BLaER1 (cell line): ENCODE data around the gene XPO4.

ENCODE experiments used
- H3K27ac ChIP-seq: shearing (Covaris generic); formaldehyde crosslinking; 2 replicates; pipeline ENCODE4 v1.8.1; 2022
- H3K27me3 ChIP-seq: shearing (Covaris generic); formaldehyde crosslinking; 2 replicates; pipeline ENCODE4 v1.8.1; 2022
- H3K36me3 ChIP-seq: shearing (Covaris generic); formaldehyde crosslinking; 2 replicates; pipeline ENCODE4 v1.8.1; 2022
- H3K4me1 ChIP-seq: shearing (Covaris generic); formaldehyde crosslinking; 2 replicates; pipeline ENCODE4 v1.8.1; 2022
- H3K4me2 ChIP-seq: shearing (Covaris generic); formaldehyde crosslinking; 2 replicates; pipeline ENCODE4 v1.8.1; 2022
- H3K4me3 ChIP-seq: shearing (Covaris generic); formaldehyde crosslinking; 2 replicates; pipeline ENCODE4 v1.8.1; 2022
- H3K9ac ChIP-seq: shearing (Covaris generic); formaldehyde crosslinking; 2 replicates; pipeline ENCODE4 v1.8.1; 2022
- H3K9me3 ChIP-seq: shearing (Covaris generic); formaldehyde crosslinking; 2 replicates; pipeline ENCODE4 v1.8.1; 2022
- H4K20me1 ChIP-seq: shearing (Covaris generic); formaldehyde crosslinking; 2 replicates; pipeline ENCODE4 v1.8.1; 2022
- Cebpa-rat ChIP-seq: shearing (Covaris generic); IDR thresholded peaks from 2 replicates; pipeline ENCODE4 v1.8.1; 2022

Gene XPO4

GRCh38 chr13:20796791-20797508 is 105.6 kb downstream of the XPO4 start:
- H3K27me3 ChIP-seq: no peaks in the 10 kb centered on the region
- no peak overlapping the region for H3K27ac ChIP-seq
- peaks cover 86% of the 10 kb centered on the region for H3K36me3 ChIP-seq
- peak overlapping the region; percentile 56 for H3K4me2 ChIP-seq
- peaks cover 23% of the 10 kb centered on the region for H3K4me1 ChIP-seq
- no peaks in the 10 kb centered on the region for H3K9me3 ChIP-seq
- no peaks in the 10 kb centered on the region; the same call in 1 of the 2 replicates for H4K20me1 ChIP-seq
- TF ChIP-seq Cebpa-rat: no peak
- no peak overlapping the region for H3K4me3 ChIP-seq
- no peak overlapping the region for H3K9ac ChIP-seq

GRCh38 chr13:20789665-20790064 is 112.9 kb downstream of the XPO4 start:
- H3K27ac ChIP-seq: no peak overlapping the region
- no peak for TF ChIP-seq Cebpa-rat
- peaks cover 79% of the 10 kb centered on the region for H3K36me3 ChIP-seq

DNA sequence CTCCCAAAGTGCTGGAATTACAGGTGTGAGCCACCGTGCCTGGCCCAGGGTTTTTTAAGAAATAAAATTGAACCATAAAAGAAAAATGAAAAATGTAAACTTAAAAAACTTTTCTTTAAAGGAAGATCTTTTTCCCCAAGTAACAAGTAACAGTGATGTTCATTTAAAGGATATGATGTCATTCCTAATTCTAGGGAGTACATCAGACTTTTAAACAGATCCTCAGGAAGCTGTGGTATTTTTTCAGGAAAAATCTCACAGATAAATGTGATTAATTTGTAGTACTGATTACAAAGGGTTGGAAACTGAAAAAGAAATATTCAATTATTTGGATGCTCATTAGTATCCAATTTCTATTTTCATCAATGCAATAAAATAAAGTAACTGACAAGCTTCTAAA is 114.2 kb downstream of the XPO4 start:
- H3K4me1 ChIP-seq: peaks cover 6% of the 10 kb centered on the region
- H3K27ac ChIP-seq: no peak overlapping the region
- TF ChIP-seq Cebpa-rat: no peak
- H3K36me3 ChIP-seq: peaks cover 79% of the 10 kb centered on the region
- no peaks in the 10 kb centered on the region for H3K9me3 ChIP-seq
- no peak overlapping the region for H3K4me3 ChIP-seq
- no peak overlapping the region for H3K4me2 ChIP-seq
- H3K27me3 ChIP-seq: no peaks in the 10 kb centered on the region
- H4K20me1 ChIP-seq: no peaks in the 10 kb centered on the region
- H3K9ac ChIP-seq: no peak overlapping the region

More at GRCh38 chr13:20789665-20790064, 112.9 kb downstream of the XPO4 start:
- no peak overlapping the region for H3K4me3 ChIP-seq
- no peak overlapping the region for H3K4me2 ChIP-seq
- H3K4me1 ChIP-seq: peaks cover 6% of the 10 kb centered on the region
- H4K20me1 ChIP-seq: no peaks in the 10 kb centered on the region
- H3K27me3 ChIP-seq: no peaks in the 10 kb centered on the region
- H3K9ac ChIP-seq: no peak overlapping the region
- no peaks in the 10 kb centered on the region for H3K9me3 ChIP-seq

- no peak overlapping the region for H3K9ac ChIP-seq
- no peak for TF ChIP-seq Cebpa-rat
- H3K4me1 ChIP-seq: peaks cover 6% of the 10 kb centered on the region
- no peak overlapping the region for H3K27ac ChIP-seq
- H3K27me3 ChIP-seq: no peaks in the 10 kb centered on the region
- H3K4me3 ChIP-seq: no peak overlapping the region
- peaks cover 79% of the 10 kb centered on the region for H3K36me3 ChIP-seq
- no peak overlapping the region for H3K4me2 ChIP-seq
- no peaks in the 10 kb centered on the region for H4K20me1 ChIP-seq
- H3K9me3 ChIP-seq: no peaks in the 10 kb centered on the region
Observed at GRCh38 chr13:20787180-20787579, 115.4 kb downstream of the XPO4 start.

DNA sequence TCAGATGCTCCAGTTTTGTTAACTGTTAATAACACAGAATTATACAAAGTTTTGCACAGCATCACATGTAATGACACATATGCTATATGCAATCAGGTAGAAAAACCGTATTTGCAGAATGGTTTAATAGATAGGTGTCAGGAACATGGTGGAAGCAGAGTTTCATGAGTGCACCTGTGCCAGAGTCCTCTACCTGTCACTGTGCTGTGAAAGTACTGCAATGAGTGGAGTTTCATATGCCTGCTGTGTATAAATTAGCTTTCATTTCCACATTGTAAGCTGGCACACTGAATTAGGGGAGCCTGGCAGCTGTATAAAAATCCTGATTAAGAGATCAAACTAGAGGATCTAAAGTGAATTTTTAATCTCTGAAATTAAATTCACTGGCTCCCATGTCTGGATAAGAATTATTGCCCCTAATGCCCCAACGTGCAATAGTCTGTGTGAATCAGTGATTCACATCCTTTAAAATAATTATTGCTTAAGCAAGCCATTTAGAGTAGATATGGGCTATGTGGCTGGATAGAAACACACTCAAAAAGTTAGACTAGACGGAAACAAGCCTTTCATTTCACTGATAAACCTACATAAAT is 120.3 kb downstream of the XPO4 start:
- Histone ChIP-seq H3K27ac (no peak overlapping the region), H3K36me3 (peaks cover 56% of the 10 kb centered on the region), H3K9me3 (no peaks in the 10 kb centered on the region), H3K4me1 (peaks cover 6% of the 10 kb centered on the region), H3K27me3 (no peaks in the 10 kb centered on the region), H3K9ac (no peak overlapping the region), H3K4me3 (no peak overlapping the region), H3K4me2 (no peak overlapping the region), H4K20me1 (no peaks in the 10 kb centered on the region)
- TF ChIP-seq Cebpa-rat: no peak

DNA sequence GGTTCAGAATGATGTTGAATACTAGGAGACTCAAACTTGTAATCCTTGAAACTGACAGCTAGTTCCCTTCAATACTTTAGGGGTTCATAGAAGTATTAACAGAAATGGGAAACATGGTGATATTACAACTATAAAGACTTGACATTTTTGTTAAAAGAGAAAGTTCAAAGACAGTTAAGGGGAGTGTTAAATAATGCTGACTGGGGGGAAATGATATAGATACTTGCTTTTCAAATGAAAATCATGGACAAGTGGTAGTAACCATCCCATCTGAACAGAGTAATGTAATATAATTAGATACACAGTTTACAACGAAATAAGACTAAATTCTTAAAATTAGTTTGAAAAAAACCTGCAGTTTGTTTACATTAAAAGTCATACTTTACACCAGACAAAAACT is 122.2 kb downstream of the XPO4 start:
- H3K4me1 ChIP-seq: no peaks in the 10 kb centered on the region
- H3K27ac ChIP-seq: no peak overlapping the region
- no peak overlapping the region for H3K4me2 ChIP-seq
- no peak overlapping the region for H3K9ac ChIP-seq
- H3K36me3 ChIP-seq: peaks cover 44% of the 10 kb centered on the region
- no peaks in the 10 kb centered on the region for H4K20me1 ChIP-seq
- H3K4me3 ChIP-seq: no peak overlapping the region
- no peaks in the 10 kb centered on the region for H3K27me3 ChIP-seq
- no peaks in the 10 kb centered on the region for H3K9me3 ChIP-seq
- no peak for TF ChIP-seq Cebpa-rat

DNA sequence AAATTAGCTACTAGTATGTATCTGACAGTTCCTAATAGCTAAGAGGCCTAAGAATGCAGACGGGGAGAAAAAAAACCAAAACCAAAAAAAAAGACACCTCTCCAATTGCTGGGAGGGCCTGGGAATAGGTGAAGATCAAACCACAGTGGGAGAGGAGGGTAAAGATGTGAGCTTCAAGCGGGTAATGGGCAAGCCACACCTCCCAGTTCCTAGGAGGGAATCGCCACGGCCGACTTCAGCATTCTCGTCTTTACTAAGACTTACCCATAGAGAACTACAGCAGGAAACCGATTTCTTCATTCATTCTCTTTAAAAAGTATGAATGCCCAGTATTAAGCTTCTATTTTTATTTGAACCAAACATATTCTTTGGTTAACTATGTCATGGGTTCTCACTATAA is 123.1 kb downstream of the XPO4 start:
- Histone ChIP-seq H3K4me3 (no peak overlapping the region), H3K4me1 (no peaks in the 10 kb centered on the region), H3K9me3 (no peaks in the 10 kb centered on the region), H3K9ac (no peak overlapping the region), H3K4me2 (no peak overlapping the region), H3K27me3 (no peaks in the 10 kb centered on the region), H3K27ac (no peak overlapping the region), H3K36me3 (peaks cover 34% of the 10 kb centered on the region), H4K20me1 (no peaks in the 10 kb centered on the region)
- TF ChIP-seq Cebpa-rat: no peak

DNA sequence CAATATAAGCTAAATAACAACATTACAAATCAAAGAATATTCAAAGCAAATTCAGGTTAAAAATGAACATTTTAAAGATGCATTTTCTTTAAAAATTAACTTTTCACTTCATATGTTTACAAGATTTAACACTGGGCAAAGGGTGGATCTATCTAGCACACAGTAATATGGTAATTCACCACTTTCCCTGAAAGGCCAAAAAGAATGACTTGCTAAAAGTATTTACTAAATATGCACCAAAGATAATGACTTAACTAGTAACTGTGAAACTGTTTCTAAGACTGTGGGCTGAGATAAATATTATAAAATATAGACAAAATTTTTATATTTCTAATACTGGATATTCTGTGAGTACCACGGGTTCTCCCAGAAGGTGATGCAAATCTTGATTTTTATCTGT is 124.2 kb downstream of the XPO4 start:
- Histone ChIP-seq H3K27me3 (no peaks in the 10 kb centered on the region), H3K36me3 (peaks cover 23% of the 10 kb centered on the region), H3K4me1 (no peaks in the 10 kb centered on the region), H3K4me2 (no peak overlapping the region), H4K20me1 (no peaks in the 10 kb centered on the region), H3K9me3 (no peaks in the 10 kb centered on the region), H3K9ac (no peak overlapping the region), H3K4me3 (no peak overlapping the region), H3K27ac (no peak overlapping the region)
- no peak for TF ChIP-seq Cebpa-rat

GRCh38 chr13:20776751-20777150 is 125.8 kb downstream of the XPO4 start:
- no peak overlapping the region for H3K4me3 ChIP-seq
- H4K20me1 ChIP-seq: no peaks in the 10 kb centered on the region
- peaks cover 11% of the 10 kb centered on the region for H3K4me1 ChIP-seq
- H3K4me2 ChIP-seq: no peak overlapping the region
- no peak overlapping the region for H3K9ac ChIP-seq
- H3K27me3 ChIP-seq: no peaks in the 10 kb centered on the region
- peaks cover 9% of the 10 kb centered on the region for H3K36me3 ChIP-seq
- no peak for TF ChIP-seq Cebpa-rat
- H3K27ac ChIP-seq: no peak overlapping the region
- no peaks in the 10 kb centered on the region; the same call in 1 of the 2 replicates for H3K9me3 ChIP-seq

- H3K4me1 ChIP-seq: peaks cover 11% of the 10 kb centered on the region
- no peak for TF ChIP-seq Cebpa-rat
- no peak overlapping the region for H3K27ac ChIP-seq
- peaks cover 13% of the 10 kb centered on the region for H3K36me3 ChIP-seq
- H3K9ac ChIP-seq: no peak overlapping the region
- peaks cover 8% of the 10 kb centered on the region for H3K9me3 ChIP-seq
- H3K27me3 ChIP-seq: no peaks in the 10 kb centered on the region
- H3K4me3 ChIP-seq: no peak overlapping the region
- H3K4me2 ChIP-seq: no peak overlapping the region
- no peaks in the 10 kb centered on the region for H4K20me1 ChIP-seq
Observed at GRCh38 chr13:20775961-20776360, 126.6 kb downstream of the XPO4 start.
